GM04504 (cell line): ENCODE data around the gene PLPP7.

Experiments
- DNase-seq: peaks from one replicate; pipeline ENCODE4 v3.0.0-alpha.2; 2012; ENCODE audit warnings: low read depth

The PLPP7 gene

DNA sequence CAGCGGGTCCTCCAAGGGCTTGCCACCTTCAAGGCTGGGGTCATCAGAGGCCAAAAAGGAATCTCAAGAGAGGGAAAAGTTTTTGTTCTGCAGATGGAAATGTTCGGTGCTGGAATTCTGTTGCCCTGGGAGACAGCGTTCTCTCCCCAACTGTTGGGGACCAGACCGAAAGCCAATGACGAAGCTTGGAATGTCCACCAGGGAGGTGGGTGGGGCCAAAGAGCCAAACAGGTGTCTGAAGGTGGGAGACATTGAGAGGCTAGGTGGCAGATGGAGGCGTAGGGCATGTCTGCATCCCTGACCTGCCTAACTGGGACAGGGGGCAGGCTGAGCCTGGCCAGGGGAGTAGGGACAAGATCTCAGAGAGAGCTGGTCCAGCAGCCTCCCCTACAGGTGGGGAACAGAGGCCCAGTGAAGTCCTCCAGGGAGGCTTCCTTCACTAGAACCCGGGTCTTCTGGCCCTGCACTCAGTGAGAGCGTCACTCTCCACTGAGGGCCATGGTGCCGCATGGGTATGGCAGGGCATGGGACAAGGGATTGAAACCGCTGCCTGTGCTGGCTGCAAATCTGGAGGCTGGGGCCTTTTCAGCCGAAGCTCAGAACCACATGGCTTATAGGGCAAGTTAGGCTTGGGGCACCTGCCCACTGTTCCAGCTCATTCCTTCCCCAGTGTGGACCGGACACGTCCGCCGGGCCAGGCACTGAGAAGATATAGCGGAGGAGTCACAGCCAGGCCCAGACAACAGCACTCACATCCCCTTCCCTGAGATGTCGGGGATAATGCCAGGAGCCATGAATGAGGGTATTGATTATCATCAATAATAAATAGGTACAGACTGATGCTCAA, 8.2 kb upstream of the PLPP7 start:
- no peak for DNase-seq

DNA sequence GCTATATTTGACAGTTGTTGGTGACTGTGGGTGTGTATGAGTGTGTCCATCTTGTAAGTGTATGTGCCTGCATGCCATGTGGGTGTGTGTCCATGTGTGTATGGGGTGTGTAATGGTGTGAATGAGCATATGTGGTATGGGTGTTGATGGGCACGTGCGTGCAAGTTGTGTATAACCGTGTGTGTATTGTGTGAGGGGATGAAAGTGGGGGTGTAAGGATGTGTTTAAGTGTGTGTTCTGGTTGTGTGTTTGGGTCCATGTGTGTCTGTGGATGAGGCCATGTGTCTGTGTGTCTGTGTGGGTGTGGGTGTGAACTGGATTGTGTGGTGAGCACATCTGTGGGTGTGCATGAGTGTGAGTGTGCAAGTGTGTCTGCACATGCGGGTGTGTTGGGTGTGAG, 7.3 kb upstream of the PLPP7 start:
- DNase-seq = no peak

DNA sequence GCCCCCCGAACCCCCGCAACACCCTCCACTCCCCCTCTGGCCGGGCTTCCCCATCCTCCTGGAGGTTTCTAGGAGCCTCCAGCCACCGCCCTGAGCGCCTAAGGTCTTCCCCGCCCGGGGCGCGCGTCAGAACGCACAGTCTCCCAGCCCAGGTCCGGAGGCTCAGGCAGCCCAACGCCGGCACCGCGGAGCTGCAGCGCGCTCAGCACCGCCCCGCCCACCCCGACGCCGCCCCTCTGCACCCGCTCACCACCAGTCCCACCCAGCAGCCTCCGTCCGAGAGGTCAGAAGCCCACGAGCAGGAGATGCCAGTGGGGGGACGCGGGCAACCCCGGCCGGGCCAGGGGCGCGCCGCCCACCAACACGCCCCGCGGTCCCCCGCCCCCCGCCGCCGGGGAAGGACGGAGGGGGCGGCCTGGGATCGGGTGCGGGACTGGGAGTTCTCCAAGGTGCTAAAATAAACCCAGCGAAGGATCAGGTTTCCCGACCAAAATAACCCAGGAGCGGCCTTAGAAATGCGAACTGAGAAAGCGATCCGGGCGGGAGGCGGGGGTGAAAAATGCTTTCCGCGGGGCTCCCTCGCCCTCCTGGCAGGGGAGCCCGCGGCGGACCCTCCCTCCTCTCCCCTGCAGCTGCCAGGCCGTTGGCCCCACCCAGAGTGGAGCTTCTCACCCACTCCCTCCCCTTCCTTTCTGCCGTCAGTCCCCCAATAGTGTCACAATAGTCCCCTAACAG, 6.7 kb upstream of the PLPP7 start:
- DNase-seq = no peak

DNA sequence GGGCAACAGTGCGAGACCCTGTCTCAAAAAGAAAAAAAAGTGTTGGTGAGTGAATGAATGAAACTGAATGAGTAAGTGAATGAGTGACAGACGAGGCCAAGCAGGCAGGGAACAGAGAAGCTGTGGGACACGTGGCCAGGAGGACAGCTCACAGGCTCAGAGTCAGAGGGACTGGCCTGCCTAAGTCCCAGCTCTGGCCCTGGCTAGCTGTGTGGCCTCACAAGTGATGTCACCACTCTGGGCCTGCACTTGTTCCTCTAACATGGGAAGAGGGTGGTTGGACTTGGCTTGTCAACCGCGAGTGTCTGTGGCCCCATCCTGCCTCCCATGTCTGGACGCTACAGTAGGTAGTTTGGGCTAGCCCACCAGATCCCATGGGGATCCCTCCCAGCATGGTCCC, 4.7 kb upstream of the PLPP7 start:
- DNase-seq = no peak

DNA sequence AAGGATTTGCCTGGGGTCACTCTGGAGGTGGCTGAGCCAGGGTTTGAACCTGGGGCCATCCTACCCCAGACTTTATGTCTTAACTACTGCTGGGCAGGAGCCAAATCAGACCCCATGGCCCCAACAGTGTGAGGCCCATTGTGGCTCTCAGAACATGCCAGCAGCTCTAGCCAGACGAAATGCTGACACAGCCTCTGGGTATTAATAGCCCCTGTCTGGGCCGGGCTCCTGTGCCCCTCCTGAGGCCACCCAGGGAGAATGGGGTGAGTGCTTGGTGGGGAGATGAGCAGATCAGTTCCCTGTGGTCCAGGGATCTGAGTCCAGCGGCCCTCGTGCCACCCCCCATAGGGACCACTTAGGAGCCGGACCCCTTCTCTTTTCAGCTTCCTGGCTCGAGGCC, 2.2 kb upstream of the PLPP7 start:
- DNase-seq = no peak

DNA sequence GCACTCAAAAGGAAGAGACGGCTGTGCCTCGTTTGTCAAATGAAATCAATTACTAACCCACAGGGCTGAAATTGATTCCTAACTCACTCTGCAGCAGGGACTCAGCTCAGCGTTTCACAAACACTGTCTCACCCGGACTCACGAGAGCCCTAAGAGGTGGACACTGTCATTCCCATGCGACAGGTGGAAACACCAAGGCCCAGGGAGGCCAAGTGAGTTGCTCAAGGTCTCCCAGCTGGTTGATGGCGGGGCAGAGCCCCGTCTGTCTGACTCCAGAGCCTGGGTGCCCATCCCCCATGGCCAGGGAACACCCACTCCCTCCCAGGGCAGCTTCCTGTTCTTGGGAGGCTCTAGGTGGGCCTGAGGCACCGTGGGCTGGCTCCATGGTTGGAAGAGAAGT, 1.3 kb upstream of the PLPP7 start:
- no peak for DNase-seq

DNA sequence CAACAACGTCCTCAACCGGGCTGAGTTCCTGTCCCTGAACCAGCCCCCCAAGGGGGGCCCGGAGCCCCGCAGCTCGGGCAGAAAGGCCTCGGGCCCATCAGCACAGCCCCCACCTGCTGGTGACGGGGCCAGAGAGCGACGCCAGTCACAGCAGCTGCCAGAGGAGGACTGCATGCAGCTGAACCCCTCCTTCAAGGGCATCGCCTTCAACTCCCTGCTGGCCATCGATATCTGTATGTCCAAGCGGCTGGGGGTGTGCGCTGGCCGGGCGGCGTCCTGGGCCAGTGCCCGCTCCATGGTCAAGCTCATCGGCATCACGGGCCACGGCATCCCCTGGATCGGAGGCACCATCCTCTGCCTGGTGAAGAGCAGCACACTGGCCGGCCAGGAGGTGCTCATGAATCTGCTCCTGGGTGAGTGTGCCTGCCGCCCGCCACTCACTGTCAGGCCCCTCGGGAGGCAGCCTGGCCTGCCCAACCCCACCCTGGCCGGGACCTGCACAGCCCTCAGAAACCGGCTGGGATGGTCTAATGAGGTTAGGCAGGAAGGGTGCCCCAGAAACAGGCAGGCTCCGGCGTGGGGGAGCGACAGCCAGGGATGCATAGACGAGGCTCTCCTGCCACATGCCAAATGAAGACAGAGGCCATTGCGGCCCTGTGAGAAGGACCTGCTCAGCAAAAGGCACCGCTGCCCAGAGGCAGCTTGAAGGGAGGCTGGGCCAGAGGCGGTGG, 678 bp downstream of the PLPP7 start:
- no peak for DNase-seq

DNA sequence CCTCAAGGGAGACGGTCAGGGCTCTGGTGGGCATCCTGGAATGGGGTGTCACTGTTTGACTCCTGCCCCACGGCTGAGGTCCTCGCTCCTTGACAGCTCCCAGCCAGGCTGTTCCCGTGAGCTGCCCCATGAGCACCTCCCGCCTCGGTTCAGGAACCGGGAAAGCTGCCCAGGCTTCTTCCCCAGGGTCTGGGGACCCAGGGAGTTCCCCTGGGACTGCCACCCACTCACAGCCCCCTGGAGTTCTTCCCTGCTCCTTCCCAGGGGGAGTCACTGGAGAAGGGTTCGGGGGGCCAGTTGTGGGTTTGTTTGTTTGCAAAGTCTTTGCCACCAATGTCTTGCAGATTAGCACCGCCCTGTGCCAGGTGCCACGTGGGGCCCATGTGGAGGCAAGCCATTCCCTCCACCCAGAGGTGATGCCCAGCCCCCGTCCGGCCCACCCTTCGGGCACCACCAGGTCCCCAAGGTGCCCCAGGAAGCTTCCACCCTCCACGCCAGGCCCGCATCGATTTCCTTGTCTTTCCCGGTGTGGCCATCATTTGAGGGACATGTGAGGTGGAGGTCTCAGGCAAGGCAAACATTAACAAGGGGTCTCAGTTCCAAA, 1.3 kb downstream of the PLPP7 start:
- DNase-seq = no peak

DNA sequence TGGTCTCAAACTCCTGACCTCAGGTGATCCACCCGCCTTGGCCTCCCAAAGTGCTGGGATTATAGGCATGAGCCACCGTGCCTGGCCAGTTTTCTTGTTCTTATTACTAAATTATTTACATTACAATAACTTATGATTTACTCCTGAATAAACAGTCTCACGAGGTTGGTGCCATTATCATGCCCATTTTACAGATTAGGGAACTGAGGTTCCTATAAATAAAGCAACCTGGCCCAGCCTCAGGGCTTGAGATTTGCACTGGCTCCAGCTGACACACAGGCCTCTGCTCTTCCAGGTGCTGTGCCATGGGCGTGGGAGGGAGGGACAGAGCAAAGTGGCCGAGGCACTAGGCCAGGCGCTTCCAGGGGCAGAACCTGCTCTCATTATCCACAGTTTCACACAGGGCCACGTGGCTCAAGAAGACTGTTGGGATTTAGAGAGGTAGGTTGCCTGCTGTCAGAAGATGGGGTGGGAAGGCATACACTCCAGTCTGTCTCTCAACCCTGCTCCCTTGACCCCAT, 2.3 kb downstream of the PLPP7 start:
- no peak for DNase-seq

DNA sequence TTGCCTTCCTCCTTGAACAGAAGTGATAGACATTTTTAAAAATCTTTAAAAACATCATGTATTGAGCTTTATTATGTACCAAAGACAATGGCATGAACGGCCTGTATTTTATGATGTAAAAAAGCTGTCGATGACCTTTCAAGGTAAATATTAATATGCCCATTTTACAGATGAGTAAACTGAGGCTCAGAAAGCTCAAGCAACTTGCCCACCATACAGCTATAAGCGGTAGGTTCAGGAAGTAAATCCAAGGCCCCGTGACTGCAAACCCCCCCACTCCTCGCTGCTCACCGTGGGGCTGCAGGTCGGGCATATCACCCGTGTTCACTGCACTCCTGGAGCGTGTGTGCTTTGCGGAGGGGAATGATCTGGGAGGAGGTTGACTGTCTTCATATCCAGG, 3.4 kb downstream of the PLPP7 start:
- no peak for DNase-seq

DNA sequence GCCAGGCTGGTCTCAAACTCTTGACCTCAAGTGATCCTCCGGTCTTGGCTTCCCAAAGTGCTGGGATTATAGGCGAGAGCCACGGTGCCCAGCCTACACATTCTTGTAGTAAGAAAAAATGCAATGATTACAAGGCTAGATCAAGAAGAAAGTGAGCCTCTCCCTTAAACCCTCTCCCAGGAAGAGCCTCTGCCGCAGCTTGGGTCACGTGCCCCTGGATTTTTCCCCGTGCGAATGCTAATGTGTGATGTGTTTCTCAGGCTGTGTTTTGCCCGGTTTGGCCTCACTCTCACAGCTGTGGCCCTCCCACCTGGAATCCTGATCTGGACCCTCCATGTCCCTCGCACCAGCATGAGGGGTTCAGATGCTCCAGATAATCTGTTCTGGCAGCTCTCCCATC, 6.9 kb downstream of the PLPP7 start:
- no peak for DNase-seq

DNA sequence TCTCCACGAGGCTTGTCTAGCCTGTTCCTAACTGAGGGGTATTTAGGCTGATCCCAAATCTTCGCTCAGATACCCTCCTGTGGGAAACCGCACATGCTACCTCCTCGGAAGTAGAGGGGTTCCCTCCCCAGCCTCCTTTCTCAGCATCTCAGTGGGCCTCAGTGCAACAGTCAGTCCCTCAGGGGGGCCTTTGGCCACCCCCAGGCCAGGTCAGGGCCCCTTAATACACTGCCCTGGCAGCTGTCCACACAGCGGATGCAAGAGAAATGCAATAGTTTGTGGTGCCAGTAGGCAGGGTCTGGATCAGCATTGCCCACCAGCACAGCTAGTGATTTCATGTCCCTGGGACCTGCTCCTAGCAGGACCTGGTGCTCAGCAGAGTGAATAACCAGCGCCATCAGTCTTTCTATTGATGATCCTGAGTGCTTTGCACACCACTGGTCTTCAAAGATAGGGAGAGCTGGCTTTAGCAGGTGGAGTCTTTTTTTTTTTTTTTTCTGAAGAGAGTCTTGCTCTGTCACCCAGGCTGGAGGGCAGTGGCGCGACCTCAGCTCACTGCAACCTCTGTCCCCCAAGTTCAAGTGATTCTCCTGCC, 7.5 kb downstream of the PLPP7 start:
- DNase-seq = no peak

DNA sequence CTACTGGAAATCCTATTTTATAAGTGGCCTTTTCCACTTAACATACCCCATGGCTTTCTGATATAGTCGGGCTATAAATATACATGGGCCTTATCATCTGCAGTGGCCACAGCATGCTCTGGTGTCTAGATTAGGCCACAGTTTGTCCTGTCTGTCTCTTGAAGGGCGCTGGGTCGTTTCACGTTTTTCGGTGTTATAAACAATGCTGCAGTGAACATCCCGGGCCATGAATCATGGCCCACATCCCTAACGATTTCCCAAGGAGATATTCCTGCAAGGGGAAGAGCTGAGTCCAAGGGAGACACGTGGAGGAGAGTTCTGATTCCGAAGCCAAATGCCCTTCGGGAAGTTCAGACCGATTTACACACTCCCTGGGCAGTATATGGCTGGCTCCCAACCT, 8.4 kb downstream of the PLPP7 start:
- DNase-seq = no peak

DNA sequence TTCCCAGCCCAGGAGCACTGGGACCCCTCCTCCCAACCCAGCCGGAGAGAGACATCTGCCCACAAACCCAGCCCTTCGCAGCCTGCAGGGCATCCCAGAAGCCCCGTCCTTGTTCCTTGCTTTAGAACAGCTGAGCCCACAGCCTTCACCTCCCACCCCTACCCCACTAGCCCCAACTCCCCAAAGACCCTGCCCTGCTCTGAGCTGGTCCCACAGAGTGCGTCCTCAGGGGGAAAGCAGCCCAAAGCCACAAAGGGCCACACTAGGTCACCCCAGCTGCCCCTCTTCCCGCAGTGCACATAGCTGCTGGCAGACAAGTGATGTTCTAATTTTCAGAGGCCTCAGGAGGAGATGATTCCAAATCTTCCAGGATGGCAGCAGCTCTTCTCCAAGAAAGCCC, 8.8 kb downstream of the PLPP7 start:
- DNase-seq = no peak

DNA sequence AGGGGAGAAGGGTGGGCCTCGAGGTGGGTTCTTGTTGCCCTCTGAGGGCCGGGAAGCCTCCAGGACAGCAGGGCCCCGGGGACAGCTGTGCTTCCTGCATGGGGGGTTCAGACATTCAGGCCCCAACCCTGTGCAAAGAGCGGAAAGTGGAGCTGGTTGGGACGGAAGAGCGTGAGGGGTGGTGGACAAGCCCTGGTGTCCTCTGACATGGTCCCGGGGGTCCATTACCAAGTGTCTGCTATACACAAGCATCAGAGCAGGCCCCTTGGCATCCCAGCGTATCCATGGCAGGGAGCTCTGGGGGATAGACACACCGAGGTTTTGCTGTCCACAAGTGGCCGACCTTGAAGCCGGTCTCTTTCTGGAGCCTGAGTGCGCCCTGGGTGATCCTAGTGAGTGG, 9.3 kb downstream of the PLPP7 start:
- DNase-seq = no peak

DNA sequence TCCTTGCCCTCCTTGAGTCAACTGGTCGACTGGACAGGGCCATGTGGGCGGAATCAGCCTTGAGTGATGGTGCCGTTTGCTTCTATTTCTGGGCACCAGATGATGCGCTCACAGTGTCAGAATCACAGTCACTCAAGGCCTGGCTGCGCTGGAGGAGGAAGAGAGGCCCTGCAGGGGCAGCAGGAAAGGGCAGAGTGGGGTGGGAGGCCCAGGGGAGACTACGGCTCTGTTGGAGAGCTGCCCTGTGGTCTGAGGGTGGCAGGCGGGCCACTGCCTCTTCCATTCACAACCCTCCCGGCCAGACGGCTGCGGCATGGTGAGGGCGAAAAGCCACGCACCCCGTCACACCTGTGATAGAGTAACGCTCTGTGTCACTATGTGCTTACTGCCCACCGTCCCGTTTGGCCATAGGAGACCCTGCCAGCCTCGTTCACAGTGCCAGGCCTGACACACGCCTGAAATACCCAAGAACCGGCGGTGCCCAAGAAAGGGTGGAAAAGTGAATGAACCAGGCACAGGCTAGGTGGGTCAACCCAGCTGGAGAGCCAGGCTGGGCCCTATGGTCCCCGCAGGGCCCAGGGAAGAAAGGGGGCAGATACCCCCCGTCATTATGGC, 9.9 kb downstream of the PLPP7 start:
- no peak for DNase-seq

DNA sequence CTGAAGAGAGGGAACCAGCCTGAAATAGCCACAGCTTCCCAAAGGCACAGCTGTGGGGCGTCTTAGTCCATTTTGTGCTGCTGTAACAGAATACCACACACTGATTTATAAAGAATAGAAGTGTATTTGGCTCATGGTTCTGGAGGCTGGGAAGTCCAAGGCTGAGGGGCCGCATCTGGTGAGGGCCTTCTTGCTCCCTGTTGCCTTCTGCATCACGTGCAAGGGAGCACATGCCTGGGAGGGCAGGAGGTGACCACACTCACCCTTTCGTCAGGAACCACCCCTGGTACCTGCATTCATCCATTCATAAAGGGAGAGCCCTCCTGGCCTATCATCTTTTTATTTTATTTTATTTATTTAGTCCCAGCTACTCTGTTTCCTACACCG, 10.4 kb downstream of the PLPP7 start:
- no peak for DNase-seq

DNA sequence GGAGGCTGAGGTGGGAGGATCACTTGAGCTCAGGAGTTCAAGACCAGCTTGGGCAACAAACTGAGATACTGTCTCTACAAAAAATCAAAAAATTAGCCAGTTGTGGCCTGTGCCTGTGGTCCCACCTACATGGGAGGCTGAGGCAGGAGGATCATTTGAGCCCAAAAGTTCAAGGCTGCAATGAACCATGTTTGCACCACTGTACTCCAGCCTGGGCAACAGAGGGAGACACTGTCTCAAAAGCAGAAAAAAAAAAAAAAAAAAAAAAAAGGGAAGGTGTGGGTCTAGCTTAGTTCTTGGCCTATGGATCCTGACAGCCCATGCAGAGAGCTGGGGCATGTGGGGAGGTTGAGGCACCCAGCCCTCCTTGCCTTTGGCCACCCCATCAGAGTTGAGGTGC, 10.9 kb downstream of the PLPP7 start:
- no peak for DNase-seq

DNA sequence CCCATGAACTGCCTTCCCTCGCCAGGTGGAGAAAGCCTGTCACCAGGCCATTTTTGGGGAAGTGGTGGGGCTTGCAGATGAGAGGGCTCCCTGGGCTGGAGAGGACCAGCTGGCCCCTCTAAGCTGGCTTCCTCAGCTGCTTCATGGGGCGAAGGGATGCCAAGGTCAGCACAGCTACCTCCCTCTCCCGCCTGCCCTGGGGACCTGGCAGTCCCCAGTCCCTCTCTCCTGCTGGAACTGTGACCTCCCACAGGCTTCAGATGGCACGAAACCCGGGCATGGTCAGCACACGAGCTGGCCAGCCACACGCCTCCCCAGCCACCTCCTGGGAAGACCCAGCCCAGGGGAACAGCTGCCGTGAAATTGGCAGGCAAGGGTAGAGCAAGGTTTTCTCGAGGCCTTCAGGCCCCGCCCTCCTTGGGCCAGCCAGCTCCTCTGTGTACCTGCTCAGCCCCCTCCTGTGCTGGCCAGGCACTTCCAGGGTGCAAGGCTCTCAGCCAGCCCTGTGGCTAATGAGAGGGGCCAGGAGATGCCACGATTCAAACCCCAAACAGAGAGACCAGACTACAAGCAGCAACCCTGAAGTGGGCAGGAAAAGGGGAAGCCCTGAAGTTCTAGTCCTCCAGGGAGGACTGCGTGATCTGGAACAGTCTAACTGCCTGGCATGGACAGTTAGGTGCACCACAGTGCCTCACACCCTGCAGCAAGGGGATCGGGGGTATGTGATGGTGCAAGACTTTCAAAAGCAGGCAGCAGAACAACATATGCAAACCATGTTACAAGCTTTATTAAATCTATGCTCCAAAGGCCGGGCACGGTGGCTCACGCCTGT, 12.9 kb downstream of the PLPP7 start:
- DNase-seq = no peak
